Keratinocyte (primary cell): ENCODE data around the gene UBA52.

Source experiments
- CTCF ChIP-seq, 3 experiments: IDR thresholded peaks in 1 of 3; conservative IDR thresholded peaks in 1 of 3; optimal IDR thresholded peaks in 1 of 3; 2 replicates in 2 of 3; 3 replicates in 1 of 3; pipeline versions ENCODE3 to v1.5.1; 2011; ENCODE audit warnings: low read length in 3 of 3, mild to moderate bottlenecking in 3 of 3, moderate library complexity in 2 of 3, control low read depth in 1 of 3, inconsistent platforms in 1 of 3; ENCODE audit not compliant: insufficient read depth in 2 of 3; ENCODE audit errors: extremely low read depth in 1 of 3
- EZH2 ChIP-seq: IDR thresholded peaks from one replicate; pipeline ENCODE4 v1.6.1; 2012; ENCODE audit warnings: inconsistent platforms, mild to moderate bottlenecking, low read length, moderate library complexity

- TF ChIP-seq CTCF (optimal IDR thresholded peaks at IDR 0.05 in 1 of 3, IDR thresholded peaks at IDR 0.05 in 1 of 3, conservative IDR thresholded peaks at IDR 0.05 in 1 of 3; ENCODE audit: extremely low read depth in 1 of 3, insufficient read depth in 2 of 3, low read length in 3 of 3) (no peak), EZH2 (no peak)
Measured at GRCh38 chr19:18591735-18592385, 20.2 kb downstream of the UBA52 start.
